RWPE1 (cell line): ENCODE results near the gene LRCOL1.

Source experiments
- CTCF ChIA-PET: fragments of 350-600 bp; sonication (Branson Sonifier 250); formaldehyde crosslinking; extraction: SDS; loops from one replicate; lab custom pipeline; 2021; lab: Yijun Ruan, JAX
- POLR2A ChIA-PET: fragments of 400-600 bp; formaldehyde crosslinking; extraction: SDS; loops from one replicate; lab custom pipeline; 2020; ENCODE audit warnings: antibody characterized with exemption; ENCODE audit not compliant: low non-redundant PET; lab: Yijun Ruan, JAX
- DNase-seq: peaks from one replicate; pipeline ENCODE4 v3.0.0; 2012; ENCODE audit warnings: low spot score
- H3K27ac ChIP-seq: fragments of 450-650 bp; 2 replicates; pipeline ENCODE4 v1.5.1; 2017
- CTCF ChIP-seq: fragments of 450-650 bp; conservative IDR thresholded peaks from 2 replicates; pipeline ENCODE4 v1.5.1; 2017; ENCODE audit warnings: low read depth, mild to moderate bottlenecking

The LRCOL1 gene

DNA sequence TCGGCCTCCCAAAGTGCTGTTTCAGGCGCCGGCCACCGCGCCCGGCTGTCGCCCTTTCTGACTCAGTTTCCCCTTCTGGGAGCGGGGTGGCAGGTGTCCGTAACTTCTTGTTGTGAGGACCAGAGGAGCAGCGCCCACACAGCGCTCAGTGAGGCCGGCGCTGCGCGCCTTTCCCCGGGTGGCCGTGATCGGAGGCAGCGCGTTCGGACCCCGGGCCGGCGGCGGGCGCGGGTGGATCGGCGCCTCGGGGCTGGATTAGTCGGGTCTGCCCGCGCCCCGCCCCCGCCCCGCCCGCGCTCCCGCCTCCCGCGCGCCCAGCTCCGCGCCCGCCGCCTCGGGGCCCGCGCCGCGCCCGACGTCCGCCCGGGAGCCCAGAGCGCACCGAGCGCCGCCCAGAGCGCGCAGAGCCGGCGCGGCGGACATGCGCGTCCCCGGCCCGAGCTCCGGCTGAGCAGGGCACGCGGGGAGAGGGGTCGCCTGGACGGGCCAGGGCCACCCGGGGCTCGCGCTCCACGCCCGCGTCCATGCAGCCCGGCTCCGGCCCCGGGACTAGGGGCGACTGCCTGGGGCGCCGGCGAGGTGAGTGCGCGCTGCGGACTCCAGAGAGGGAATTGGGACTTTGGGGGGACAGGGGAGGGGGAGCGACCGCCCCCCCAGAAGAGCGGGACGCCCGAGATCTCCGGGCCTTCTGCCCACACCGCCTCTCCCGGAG lies 50.6 kb downstream of the LRCOL1 start:
- TF ChIP-seq CTCF: no peak
- peak; percentile 81 for DNase-seq
- CTCF ChIA-PET: interaction anchor here (0.8 to 1.0 kb wide), 2 partner anchors 145 to 153 kb away, joined by 4 to 7 read pairs; no protein-coding TSS in a partner anchor
- POLR2A ChIA-PET: no interaction called here
- H3K27ac ChIP-seq: peak overlapping the region; percentile 66

DNA sequence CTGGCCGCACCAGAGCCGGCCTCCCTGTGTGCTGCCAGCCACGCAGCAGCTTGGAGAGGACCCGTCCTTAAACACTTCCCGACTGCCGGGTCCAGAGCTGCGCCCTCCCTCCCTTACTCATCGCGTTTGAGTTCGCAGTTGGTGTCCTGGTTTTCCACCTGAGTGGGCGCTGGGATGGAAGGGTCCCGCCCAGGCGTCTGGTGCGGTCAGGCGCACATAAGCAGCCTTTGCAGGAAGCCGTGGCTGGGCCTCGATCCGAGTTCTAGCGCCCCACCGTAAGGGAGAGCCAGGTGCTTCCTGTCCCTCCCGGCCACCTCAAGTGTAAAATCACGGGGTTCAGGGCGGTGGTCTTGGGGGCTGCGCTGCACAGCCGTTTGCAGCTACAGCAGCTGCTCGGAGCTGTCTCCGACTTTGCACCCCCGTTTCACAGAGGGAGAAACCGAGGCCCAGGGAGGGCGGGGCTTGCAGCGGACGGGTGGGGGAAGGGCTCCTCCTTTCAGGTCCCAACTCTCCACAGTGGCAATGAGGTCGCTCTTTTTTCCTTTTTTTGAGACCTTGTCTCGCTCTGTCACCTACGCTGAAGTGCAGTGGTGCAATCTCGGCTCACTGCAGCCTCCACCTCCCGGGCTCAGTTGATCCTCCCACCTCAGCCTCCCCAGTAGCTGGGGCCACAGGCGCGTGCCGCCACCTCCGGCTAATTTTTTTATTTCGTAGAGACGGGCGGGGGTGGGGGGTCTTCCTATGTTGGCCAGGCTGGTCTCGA lies 51.3 kb downstream of the LRCOL1 start:
- H3K27ac ChIP-seq: peak overlapping the region; percentile 66
- no peak for TF ChIP-seq CTCF
- CTCF ChIA-PET: interaction anchor here (0.8 to 1.0 kb wide), 2 partner anchors 144 to 153 kb away, joined by 4 to 7 read pairs; no protein-coding TSS in a partner anchor
- POLR2A ChIA-PET: no interaction called here
- DNase-seq: no peak

DNA sequence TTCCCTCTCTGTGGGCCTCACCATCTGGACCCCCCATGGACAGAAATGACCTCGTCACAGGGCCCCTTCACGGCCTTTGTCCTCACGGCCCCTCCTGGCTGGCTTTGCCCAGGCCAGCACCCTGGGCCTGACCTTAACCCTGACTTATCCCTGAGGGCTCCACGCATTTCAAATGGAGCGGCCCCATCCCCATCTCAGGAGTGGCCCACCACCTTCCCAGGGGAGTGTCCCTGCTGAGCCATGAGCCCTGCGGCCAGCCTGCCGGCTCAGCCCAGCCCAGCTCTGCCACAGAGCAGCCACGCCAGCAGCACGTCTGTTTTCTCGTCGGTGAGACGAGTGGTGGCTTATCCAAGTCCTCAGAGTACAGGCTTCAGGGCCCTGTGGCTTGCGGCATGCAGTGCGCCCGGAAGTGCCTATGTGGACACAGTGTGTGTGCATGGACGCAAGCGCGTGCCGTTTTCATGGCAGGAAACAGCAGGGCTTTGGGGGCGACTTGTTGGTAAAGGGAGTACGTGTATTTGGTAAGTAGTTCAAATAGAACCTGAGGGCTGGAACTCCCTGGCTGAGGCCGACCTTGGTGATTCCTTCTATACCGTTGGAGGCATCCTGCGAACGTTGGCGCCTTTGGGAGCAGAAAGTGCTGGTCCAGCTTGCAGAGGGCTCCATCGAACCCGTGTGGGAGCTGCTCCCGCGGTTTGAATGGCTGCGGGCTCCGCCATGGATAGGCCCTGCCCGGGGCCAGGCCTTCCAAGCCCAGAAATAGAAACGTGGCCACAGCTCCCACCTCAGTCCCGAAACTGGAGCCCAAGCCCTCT lies 52.1 kb downstream of the LRCOL1 start:
- CTCF ChIA-PET: interaction anchor here (0.6 kb wide), 1 partner anchor 53 kb away, joined by 5 read pairs; no protein-coding TSS in a partner anchor
- H3K27ac ChIP-seq: no peak overlapping the region
- TF ChIP-seq CTCF: no peak
- no peak for DNase-seq
- POLR2A ChIA-PET: no interaction called here

DNA sequence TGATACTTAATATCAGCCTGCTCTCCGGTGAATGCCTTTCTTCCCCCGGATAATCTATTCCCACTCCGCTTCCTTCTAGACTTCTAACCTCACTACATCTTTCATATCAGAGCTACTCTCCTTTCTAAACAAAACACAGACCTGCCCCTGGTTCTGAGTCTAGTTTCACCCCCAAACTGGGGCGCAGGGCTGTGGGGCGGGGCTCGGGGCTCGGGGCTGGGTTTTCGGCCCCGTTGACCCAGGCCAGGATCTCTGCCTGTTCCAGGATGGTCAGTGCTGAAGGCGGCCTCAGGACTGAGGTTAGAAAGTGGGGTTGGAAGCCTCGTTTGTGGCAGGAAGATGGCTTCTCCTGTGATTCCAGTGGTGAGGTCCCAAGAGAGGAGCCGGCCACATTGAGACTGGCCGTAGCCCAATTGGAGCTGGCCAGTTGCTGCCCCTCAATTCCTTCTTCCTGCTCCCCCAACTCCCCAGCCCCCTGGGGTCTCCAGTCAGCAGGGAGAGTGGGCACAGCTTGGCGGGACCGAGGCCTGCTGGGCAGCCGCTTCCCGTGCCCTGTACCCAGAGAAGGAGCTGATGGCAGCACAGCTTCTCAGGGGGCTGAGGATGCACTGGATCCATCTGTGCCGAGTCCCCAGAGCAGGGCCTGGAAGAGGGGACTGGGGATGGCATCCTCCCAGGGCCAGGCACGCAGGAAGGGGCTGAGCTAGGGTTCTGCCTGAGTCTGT lies 52.9 kb downstream of the LRCOL1 start:
- TF ChIP-seq CTCF: no peak
- POLR2A ChIA-PET: no interaction called here
- CTCF ChIA-PET: interaction anchor here (0.6 kb wide), 1 partner anchor 52 kb away, joined by 5 read pairs; no protein-coding TSS in a partner anchor
- DNase-seq: no peak
- 0 out of 2 replicates have a peak overlapping the region, but pooled peaks have one; percentile 3 for H3K27ac ChIP-seq

DNA sequence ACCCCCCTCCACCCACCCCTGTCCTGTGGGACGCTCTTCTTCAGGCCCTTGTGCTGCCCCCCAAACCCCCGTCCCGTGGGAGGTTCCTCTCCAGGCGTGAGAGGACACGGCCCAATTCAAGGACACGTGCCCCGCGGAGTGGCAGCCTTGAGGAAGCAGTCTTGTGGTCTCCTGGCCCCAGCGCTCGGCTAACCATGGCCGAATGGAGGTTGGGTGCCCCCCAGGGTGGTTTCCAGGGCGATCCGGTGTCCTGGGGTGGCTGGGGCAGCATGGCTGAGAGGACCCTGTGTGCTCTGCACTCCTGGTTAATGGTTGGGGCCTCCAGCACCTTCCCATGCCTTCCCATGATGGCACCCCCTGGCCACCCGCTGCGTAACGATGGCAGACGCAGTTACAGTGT lies 53.6 kb downstream of the LRCOL1 start:
- TF ChIP-seq CTCF: no peak
- H3K27ac ChIP-seq: no peak overlapping the region
- DNase-seq: no peak
- ChIA-PET POLR2A (no interaction called here), CTCF (no interaction called here)
